T-helper 9 cell (primary cell): ENCODE results near the gene APBB1IP.
A peak's percentile ranks its signal among the peaks of the same experiment; 100 is the strongest.
"Not testable (repeated sequence)": the region's sequence is repeated elsewhere in the genome, so short reads cannot be mapped to it uniquely, and the experiment has no call there.

ENCODE experiments used
- DNase-seq: peaks from one replicate; pipeline ENCODE4 v3.0.0-alpha.2; 2020

APBB1IP gene

DNA sequence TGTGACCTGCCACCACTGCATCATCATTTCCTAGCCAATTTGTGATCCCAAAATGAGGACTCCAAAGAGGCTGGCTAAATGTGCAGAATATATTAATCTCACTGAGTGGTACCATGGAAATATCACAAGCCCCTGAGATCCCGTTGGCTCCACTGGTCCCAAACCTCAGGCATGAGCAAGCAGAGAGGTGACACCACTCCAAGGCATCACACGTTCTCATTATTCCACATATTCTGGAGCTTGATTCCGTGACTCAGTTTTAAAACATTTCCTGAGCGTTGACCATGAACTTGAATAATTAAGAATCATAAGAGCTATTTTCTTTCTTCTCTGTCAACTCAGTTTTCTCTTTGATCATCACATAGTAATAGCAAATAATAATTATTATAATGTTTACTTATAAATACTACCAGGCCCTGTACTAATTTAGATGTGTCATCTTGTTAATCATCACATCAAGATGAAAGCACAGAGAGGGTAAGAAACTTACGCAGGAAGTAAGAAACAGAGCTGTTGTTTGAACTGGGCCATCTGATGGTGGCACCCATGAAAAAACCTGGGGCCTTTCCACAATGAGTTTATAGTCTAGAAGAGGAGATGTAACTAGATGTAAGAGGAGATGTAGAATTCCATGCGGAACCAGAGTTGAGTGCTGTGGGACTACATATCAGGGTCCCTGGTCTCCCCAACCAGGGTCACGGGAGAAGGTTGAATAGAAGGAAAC, 3.5 kb downstream of the APBB1IP start:
- DNase-seq, result peak; percentile 8

GRCh38 chr10:26445411-26446031, 7.4 kb downstream of the APBB1IP start:
- no peak for DNase-seq

DNA sequence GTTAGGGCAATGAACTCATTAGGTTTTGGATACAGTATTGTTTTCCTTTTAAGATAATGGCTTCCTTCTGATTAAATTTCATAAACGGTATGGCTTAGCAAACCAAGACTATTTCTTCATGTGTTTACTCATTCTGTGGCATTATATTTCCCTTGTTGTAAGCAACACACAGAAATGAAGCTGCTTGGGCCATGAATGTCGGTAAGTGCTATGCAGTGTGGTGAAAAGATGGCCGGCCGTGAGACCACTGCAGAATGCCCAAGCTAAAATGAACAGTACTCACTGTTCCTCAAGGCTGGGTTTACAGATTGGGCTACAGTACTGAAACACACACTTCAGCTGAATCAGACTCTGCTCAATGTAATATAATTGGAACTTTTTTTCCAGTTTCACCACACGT, 8.1 kb downstream of the APBB1IP start:
- DNase-seq, result no peak

DNA sequence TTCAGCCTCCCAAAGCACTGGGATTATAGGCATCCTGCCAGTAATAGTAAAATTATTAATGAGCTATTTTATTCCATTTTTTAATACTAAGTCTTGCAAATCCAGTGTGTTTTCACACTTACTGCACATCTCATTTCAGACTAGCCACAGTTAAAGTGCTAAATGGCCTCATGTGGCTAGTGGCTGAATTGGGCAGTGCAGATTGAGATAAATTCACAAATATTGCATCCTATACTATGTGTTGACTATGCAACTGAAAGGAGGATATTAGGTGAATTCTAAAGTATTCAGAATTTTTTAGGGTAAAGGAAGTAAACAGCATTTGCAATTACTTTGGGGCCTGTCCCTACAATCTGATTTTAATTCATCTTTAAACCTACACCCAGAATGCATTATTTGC, 10.2 kb downstream of the APBB1IP start:
- no peak for DNase-seq

DNA sequence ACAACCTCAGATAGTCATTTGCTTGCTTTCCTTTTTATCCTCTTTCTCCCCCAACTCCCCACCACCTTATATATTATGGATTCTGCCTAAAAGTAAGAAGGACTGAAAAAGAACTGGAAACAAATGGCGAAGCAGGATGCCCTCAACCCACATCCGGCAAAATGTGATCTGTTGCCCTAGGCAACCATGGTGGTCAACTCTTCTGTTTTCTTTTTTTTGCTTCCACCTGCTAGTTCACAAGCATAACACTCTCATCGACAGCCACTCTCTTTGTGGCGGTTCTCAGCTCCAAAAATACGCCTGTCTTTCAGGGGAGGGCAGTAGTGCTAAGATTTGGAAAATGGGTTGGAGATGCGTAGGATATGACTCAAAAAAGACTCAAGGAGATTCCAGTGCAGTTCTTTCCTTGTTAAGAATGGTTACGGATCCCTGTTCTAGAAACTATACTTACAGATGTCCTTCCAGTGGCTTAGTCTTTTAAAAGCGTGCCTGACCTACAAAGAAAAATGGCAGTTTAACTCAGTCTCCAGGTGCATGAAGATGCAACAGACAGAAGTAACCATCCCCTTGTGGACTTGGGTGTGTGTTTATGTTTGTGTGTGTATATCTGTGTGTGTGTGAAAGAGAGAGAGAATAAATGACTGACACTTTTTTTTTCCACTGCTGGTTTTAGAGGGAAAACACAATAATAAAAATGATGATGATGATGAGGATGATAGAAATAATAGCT, 10.7 kb downstream of the APBB1IP start:
- DNase-seq, result peak; percentile 60

DNA sequence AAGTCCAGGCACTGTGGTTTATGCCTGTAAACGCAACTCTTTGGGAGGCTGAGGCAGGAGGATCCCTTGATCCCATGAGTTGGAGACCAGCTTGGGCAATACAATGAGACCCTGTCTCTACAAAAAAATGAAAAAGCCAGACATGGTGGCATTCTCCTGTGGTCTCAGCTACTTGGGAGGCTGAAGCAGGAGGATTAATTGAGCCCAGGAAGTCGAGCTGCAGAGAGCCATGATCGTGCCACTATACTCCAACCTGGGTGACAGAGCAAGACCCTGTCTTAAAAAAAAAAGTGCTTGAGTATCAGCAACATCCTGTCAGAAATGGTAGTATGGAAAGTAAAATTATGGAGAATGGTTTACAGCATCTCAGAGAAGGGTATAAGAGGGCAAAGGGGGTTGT, 11.6 kb downstream of the APBB1IP start:
- no peak for DNase-seq

DNA sequence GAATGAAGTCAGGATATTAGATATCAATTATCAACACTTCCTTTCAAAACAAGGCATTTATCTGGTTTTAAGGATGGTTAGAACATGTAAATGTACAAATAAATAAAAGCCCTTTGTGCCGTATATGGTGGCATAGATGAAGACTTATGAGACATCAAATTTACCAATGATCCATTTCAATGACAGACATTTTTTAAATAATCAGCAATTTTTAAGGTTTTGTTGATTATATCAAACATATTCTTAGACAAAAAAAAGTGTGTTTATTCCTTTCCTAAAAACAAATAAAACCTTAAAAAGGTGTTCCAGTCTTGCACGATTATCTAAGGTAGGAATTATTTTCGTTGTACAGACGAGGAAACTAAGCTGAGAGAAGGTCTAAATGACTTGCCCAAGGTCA, 13.8 kb downstream of the APBB1IP start:
- DNase-seq, result no peak

- no peak for DNase-seq
Observed at GRCh38 chr10:26453850-26454249, 15.7 kb downstream of the APBB1IP start.

DNA sequence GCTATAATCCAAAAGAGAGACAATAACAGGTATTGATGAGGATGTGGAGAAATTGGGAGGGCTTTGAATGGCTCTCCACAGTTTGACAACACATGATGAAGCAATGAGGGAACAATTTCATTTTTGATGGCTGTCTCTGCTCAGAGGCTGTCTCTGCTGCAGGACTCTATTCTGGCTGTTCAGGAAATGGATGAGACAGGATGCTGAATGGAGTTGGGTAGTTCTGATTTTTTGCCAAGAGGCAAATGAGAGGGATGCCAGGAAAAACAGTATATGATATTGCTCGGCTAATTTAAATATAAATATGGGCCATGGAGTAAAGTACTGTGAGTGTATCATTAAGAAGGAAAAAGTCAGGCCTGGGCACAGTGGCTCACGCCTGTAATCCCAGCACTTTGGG, 16.8 kb downstream of the APBB1IP start:
- no peak for DNase-seq

DNA sequence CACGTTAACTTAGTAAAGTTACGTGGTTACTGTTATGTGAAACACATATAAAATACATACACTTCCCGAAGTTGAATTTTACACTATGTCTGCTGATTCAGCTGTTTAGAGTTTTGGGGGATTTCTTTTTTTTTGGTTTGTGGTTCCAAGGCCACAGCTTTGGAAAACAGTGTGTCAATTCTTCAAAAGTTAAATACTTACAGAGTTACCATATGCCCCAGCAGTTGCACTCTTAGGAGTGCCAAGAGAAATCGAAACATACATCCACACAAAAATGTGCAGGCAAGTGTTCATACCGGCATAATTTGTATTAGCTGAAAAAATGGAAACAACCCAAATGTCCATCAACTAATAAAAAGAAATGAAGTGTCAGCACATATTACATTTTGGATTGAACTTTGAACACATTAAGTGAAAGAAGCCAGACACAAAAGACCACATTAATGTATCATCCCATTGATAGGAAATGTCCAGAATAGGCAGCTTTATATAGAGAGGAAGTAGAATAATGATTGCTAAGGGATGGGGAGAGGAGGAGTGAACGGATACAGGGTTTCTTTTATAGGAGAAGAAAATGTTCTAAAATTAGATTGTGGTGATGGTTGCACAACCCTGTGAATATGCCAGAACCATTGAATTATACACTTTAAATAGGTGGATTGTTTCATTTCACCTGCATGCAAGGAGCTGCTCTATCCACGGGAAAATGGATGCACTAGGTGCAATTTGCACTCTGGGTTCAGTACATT, 17.6 kb downstream of the APBB1IP start:
- DNase-seq, result no peak

- DNase-seq, result no peak
Observed at GRCh38 chr10:26457088-26457487, 18.9 kb downstream of the APBB1IP start.

- DNase-seq, result no peak
Observed at GRCh38 chr10:26460736-26461135, 22.6 kb downstream of the APBB1IP start.

DNA sequence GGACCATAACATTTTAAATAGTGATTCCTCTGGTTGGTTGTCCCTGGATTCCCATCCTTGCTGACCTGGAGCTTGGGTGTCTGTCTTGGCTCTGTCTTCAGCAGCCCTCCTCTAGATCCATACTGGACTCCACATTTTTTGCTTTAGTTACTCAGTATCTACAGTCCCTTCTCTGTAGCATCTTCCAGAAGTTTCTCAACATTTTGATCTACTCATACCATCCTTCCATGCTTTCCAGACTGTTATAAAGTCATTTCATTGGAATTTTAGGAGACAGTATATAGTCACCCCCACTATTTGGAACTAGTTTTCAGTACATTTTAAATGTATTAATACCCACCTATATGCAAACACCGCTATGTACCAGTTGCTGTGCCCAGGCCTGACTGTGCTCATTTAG, 25.8 kb downstream of the APBB1IP start:
- no peak for DNase-seq

GRCh38 chr10:26464632-26465280, 26.6 kb downstream of the APBB1IP start:
- no peak for DNase-seq

- DNase-seq, result not testable (repeated sequence)
Observed at GRCh38 chr10:26466531-26466930, 28.4 kb downstream of the APBB1IP start.

DNA sequence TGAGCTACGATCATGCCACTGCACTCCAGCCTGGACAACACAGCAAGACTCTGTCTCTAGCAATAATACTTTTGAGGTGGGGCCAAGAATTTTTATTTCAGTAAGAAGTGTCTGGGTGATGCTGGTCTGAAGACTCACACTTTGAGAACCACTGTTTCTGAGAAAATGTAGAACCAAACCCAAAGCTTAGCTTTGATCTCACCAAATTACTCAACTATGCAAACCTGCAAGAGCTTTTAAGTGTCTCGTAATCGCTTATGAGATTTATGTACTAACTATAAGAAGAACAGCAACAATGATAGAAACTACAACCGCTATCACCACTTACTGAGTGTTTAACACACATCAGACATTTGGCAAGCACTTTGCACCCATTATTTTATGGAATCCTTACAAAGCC, 29.5 kb downstream of the APBB1IP start:
- no peak for DNase-seq

DNA sequence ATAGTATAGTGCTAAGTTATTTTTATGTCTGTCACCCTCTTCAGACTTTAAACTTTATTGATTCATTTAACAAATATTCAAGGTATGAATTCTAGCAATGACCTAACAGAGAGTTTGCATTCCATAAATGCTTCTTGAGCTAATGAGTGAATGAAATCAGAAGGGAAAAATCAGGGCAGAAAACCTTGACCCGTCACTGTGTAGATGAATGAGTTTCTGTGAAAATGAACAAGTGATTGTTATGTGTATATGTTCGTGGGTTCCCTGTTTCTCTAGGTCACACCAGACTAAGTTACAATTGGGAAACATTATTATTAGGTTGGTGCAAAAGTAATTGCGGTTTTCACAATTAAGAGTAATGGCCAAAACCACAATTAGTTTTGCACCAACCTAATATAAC, 30.1 kb downstream of the APBB1IP start:
- no peak for DNase-seq

DNA sequence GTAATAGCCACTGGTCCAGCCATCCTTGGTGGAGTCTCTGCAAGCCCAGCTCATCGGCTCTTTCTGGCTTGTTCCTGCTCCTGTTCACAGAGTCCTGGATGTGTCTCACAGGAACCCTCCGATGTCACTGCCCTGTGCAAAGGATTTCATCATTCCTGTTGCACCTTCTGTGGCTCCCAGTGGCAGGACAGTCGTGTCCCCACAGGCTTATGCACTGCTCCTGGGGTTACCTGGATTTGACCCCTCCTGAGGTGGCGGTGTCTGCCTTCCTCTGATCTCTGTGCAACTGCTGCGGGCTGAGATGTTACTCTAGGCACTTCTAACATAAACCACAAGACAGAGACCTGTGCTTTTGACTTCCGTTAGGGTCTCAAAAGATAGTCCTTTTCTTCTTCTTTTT, 30.6 kb downstream of the APBB1IP start:
- peak; percentile 27 for DNase-seq

DNA sequence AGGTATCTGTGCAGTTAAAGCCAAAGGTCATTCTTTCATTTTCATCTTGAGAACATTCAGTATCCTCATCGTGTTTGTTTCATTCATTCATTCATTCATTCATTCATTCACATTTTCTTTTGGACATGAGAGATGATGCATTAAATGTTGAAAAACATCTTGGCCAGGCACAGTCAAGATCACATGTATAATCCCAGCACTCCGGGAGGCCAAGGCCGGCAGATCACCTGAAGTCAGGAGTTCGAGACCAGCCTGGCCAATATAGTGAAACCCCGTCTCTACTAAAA, 34.3 kb downstream of the APBB1IP start:
- DNase-seq, result no peak

DNA sequence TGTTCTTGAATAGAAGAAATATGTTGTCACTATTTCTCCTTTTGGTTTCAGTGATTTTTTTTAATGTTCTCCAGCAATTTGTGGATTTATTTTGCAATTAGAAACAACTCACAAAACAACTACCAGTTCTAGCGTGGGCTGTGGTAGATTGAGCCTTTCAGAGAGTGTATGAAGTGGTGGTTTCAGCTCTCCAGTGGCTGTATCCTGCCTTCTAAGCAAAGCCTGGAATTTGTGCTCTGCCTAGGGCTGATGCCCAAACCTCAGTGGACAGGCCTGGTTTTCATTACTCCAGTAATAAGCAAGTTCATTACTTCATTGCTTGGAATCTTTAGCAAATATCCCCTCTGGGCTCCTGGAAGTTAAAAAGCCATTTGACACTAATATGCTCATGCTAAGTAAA, 35.9 kb downstream of the APBB1IP start:
- no peak for DNase-seq

GRCh38 chr10:26474845-26475244, 36.7 kb downstream of the APBB1IP start:
- not testable (repeated sequence) for DNase-seq

GRCh38 chr10:26475386-26475785, 37.2 kb downstream of the APBB1IP start:
- DNase-seq, result no peak

DNA sequence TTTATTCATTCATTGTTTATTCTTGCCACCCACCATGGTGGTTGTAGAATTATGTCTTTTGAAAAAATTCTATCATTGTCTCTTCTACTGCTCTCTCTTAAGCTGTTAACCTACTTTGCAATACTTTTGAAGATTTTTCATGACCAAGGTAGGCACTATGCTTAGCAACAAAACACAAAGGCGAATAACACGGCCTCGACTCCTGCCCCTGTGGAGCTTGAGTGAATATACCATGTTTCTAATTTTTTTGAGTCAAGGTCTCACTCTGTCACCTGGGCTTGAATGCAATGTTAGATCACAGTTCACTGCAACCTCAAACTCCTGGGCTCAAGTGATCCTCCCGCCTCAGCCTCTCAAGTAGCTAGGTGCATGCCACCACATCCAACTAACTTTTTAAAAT, 39.4 kb downstream of the APBB1IP start:
- no peak for DNase-seq
